IMR-90 (cell line): Measurements from ENCODE around the gene DDX10. TPM values are rescaled to one million over a fixed set of nuclear protein-coding genes. Genes with fewer than 3 reads are reported as not detected.

Experiments used
- ATAC-seq: fragments of 200-7000 bp; cut with Tn5 transposase; 2 replicates; pipeline ENCODE4 v1.9.1; 2020; ENCODE audit warnings: low read depth, mild to moderate bottlenecking, moderate library complexity
- BruUV-seq: library from RNA; stranded (reverse); fragments of 400-500 nt; replicated peaks from 2 replicates; lab custom pipeline; 2021; lab: Mats Ljungman, UMichigan
- CTCF ChIA-PET: fragments of 300-600 bp; formaldehyde crosslinking; extraction: SDS; loops from one replicate; lab custom pipeline; 2021; ENCODE audit warnings: antibody characterized with exemption; lab: Yijun Ruan, JAX
- POLR2A ChIA-PET: fragments of 300-600 bp; sonication (Branson Sonifier 250); formaldehyde crosslinking; loops from one replicate; lab custom pipeline; 2022; ENCODE audit warnings: antibody characterized with exemption; ENCODE audit not compliant: unreplicated experiment; lab: Charles Lee
- DNase-seq: peaks from one replicate; pipeline ENCODE4 v3.0.0; 2013
- H2AFZ ChIP-seq: replicated peaks from 2 replicates; pipeline ENCODE3; 2013; ENCODE audit warnings: low read length, mild to moderate bottlenecking; ENCODE audit not compliant: poor library complexity
- H2AK5ac ChIP-seq: 2 replicates; pipeline ENCODE4 v1.6.1; 2013; ENCODE audit warnings: low read depth, low read length, inconsistent platforms
- H2AK9ac ChIP-seq: replicated peaks from 2 replicates; pipeline ENCODE3; 2013; ENCODE audit warnings: mild to moderate bottlenecking, low read depth, low read length, moderate library complexity; ENCODE audit not compliant: poor library complexity
- H2BK120ac ChIP-seq: 2 replicates; pipeline ENCODE4 v1.6.1; 2013; ENCODE audit warnings: low read depth, low read length, inconsistent platforms
- H2BK15ac ChIP-seq: 3 replicates; pipeline ENCODE4 v1.6.1; 2013; ENCODE audit warnings: low read depth, low read length, inconsistent platforms
- H2BK20ac ChIP-seq: 2 replicates; pipeline ENCODE4 v1.6.1; 2013; ENCODE audit warnings: low read depth, mild to moderate bottlenecking, inconsistent platforms, low read length, moderate library complexity
- H2BK5ac ChIP-seq: 2 replicates; pipeline ENCODE4 v1.6.1; 2013; ENCODE audit warnings: mild to moderate bottlenecking, low read depth, low read length, inconsistent platforms; ENCODE audit not compliant: poor library complexity, severe bottlenecking
- H3K14ac ChIP-seq: replicated peaks from 2 replicates; pipeline ENCODE4 v1.6.1; 2013; ENCODE audit warnings: low read depth, low read length, inconsistent platforms
- H3K18ac ChIP-seq: 2 replicates; pipeline ENCODE4 v1.6.1; 2013; ENCODE audit warnings: low read depth, low read length, control low read depth
- H3K23ac ChIP-seq: 2 replicates; pipeline ENCODE4 v1.6.1; 2013; ENCODE audit warnings: low read depth, low read length, inconsistent platforms
- H3K27ac ChIP-seq: 2 replicates; pipeline ENCODE4 v1.5.1; 2013; ENCODE audit warnings: mild to moderate bottlenecking, control low read depth, low read length; ENCODE audit not compliant: insufficient read depth
- H3K27me3 ChIP-seq: 2 replicates; pipeline ENCODE4 v1.6.1; 2013; ENCODE audit warnings: low read length; ENCODE audit not compliant: control insufficient read depth, insufficient read depth
- H3K36me3 ChIP-seq: 2 replicates; pipeline ENCODE4 v1.6.1; 2013; ENCODE audit warnings: low read length, mixed read lengths; ENCODE audit not compliant: control insufficient read depth, insufficient read depth
- H3K4ac ChIP-seq: 2 replicates; pipeline ENCODE4 v1.6.1; 2013; ENCODE audit warnings: low read depth, low read length, inconsistent platforms
- H3K4me1 ChIP-seq: 2 replicates; pipeline ENCODE4 v1.6.1; 2013; ENCODE audit warnings: low read length, mixed read lengths; ENCODE audit not compliant: control insufficient read depth, insufficient read depth
- H3K4me2 ChIP-seq: 2 replicates; pipeline ENCODE4 v1.6.1; 2013; ENCODE audit warnings: low read depth, mild to moderate bottlenecking, control low read depth, low read length, moderate library complexity
- H3K4me3 ChIP-seq: 2 replicates; pipeline ENCODE4 v1.5.1; 2013; ENCODE audit warnings: low read depth, mild to moderate bottlenecking, control low read depth, low read length, moderate library complexity; ENCODE audit not compliant: insufficient read depth
- H3K56ac ChIP-seq: 2 replicates; pipeline ENCODE4 v1.6.1; 2013; ENCODE audit warnings: low read length, inconsistent platforms; ENCODE audit not compliant: insufficient read depth; ENCODE audit errors: extremely low read depth
- H3K79me1 ChIP-seq, 2 experiments: 2 replicates each; pipeline ENCODE4 v1.6.1; 2013; ENCODE audit warnings: low read length in 2 of 2, inconsistent platforms in 1 of 2, low read depth in 1 of 2
- H3K9ac ChIP-seq: 2 replicates; pipeline ENCODE4 v1.6.1; 2013; ENCODE audit warnings: low read depth, low read length, control low read depth
- H3K9me1 ChIP-seq: 2 replicates; pipeline ENCODE4 v1.6.1; 2013; ENCODE audit warnings: low read length, inconsistent platforms; ENCODE audit not compliant: insufficient read depth
- H3K9me3 ChIP-seq: 2 replicates; pipeline ENCODE4 v1.6.1; 2013; ENCODE audit warnings: low read length; ENCODE audit not compliant: control insufficient read depth, insufficient read depth
- H4K20me1 ChIP-seq: 2 replicates; pipeline ENCODE4 v1.6.1; 2013; ENCODE audit warnings: low read length, inconsistent platforms; ENCODE audit not compliant: insufficient read depth
- H4K5ac ChIP-seq: 2 replicates; pipeline ENCODE4 v1.6.1; 2013; ENCODE audit warnings: mild to moderate bottlenecking, low read depth, low read length, control low read depth
- H4K8ac ChIP-seq, 2 experiments: 2 replicates each; pipeline ENCODE4 v1.6.1; 2013; ENCODE audit warnings: low read depth in 2 of 2, low read length in 2 of 2, control low read depth in 1 of 2, inconsistent platforms in 1 of 2
- H4K91ac ChIP-seq: 2 replicates; pipeline ENCODE4 v1.6.1; 2013; ENCODE audit warnings: low read depth, low read length, inconsistent platforms; ENCODE audit not compliant: insufficient read depth
- CTCF ChIP-seq: conservative IDR thresholded peaks from 2 replicates; pipeline ENCODE4 v1.5.1; 2012; ENCODE audit warnings: mild to moderate bottlenecking, low read depth, low read length, improper control_type of control experiment
- ELK1 ChIP-seq: fragments of 150-350 bp; IDR thresholded peaks from 2 replicates; pipeline ENCODE4 v1.6.1; 2016; ENCODE audit warnings: low read depth, mild to moderate bottlenecking, low read length, moderate library complexity, borderline replicate concordance
- FOS ChIP-seq: fragments of 150-350 bp; IDR thresholded peaks from 2 replicates; pipeline ENCODE4 v1.6.1; 2016; ENCODE audit warnings: low read depth, low read length
- MAFK ChIP-seq: IDR thresholded peaks from 2 replicates; pipeline ENCODE4 v1.6.1; 2012; ENCODE audit warnings: low read depth, low read length, improper control_type of control experiment
- MAZ ChIP-seq: IDR thresholded peaks from 2 replicates; pipeline ENCODE4 v1.6.1; 2012; ENCODE audit warnings: low read depth, mild to moderate bottlenecking, low read length, improper control_type of control experiment, moderate library complexity, borderline replicate concordance
- RCOR1 ChIP-seq: IDR thresholded peaks from 2 replicates; pipeline ENCODE4 v1.6.1; 2012; ENCODE audit warnings: mild to moderate bottlenecking, low read length, improper control_type of control experiment; ENCODE audit not compliant: insufficient replicate concordance
- WGBS, 2 experiments: methylation state at CpG; one replicate each; pipeline versions ENCODE4 v1.1.5 to v1.1.7; 2013; ENCODE audit warnings: missing lambda C conversion rate in 2 of 2; ENCODE audit not compliant: insufficient read length in 1 of 2; ENCODE audit errors: extremely low coverage in 2 of 2; 5-methylcytosine and 5-hydroxymethylcytosine counted together
- dilution Hi-C: fragments of 300-500 bp; cut with HindIII; formaldehyde crosslinking; loops from one replicate; pipeline ENCODE4 v1.14.3; 2018; ENCODE audit warnings: low sequenced_read_pairs; ENCODE audit not compliant: unreplicated experiment
- in situ Hi-C: fragments of 300-500 bp; cut with MboI; formaldehyde crosslinking; loops from 3 replicates; pipeline ENCODE4 v1.14.3; 2019; ENCODE audit warnings: low sequenced_read_pairs, inconsistent platforms, mixed read lengths
- intact Hi-C: fragments of 100-400 bp; cut with micrococcal nuclease; formaldehyde crosslinking; loops from 2 replicates; pipeline ENCODE4 v1.10.0; 2022
- polyA plus RNA-seq, 3 experiments: library from polyadenylated mRNA; depleted of rRNA; stranded (reverse); fragments of >200 nt; gene quantifications; 2 replicates each; pipeline ENCODE4 v1.2.3, GENCODE V29; 2012; ENCODE audit warnings: low replicate concordance in 1 of 3
- total RNA-seq: library from RNA; depleted of rRNA; stranded (reverse); fragments of >200 nt; gene quantifications from 2 replicates; pipeline ENCODE4 v1.2.3, GENCODE V29; 2012

DDX10 gene
- total and polyA plus RNA-seq, 2 of the 4 experiments (the other 2 are of a cell fraction): 20.0 to 31.9 TPM

- H3K79me1 ChIP-seq: peaks cover 10 to 15% of the 10 kb centered on the region in 2 experiments
- no peak for TF ChIP-seq RCOR1
- TF ChIP-seq CTCF: no peak
- TF ChIP-seq MAFK: no peak
- TF ChIP-seq ELK1: no peak
- no peak for TF ChIP-seq MAZ
- TF ChIP-seq FOS: no peak
- no peak overlapping the region for H4K5ac ChIP-seq
- BruUV-seq: no TSS peak
- no peaks in the 10 kb centered on the region for H3K27me3 ChIP-seq
- ChIA-PET POLR2A (no interaction called here), CTCF (no interaction called here)
- no peak overlapping the region for H4K91ac ChIP-seq
- peaks cover 20% of the 10 kb centered on the region for H3K36me3 ChIP-seq
- no peak overlapping the region for H3K4me3 ChIP-seq
- no peak overlapping the region for H2BK120ac ChIP-seq
- no peaks in the 10 kb centered on the region for H3K9me3 ChIP-seq
- no peak overlapping the region for H3K56ac ChIP-seq
- H3K4ac ChIP-seq: no peak overlapping the region
- in situ Hi-C loops: loop anchor here (25.0 kb wide), 1 partner anchor 1257 kb away; no protein-coding TSS in a partner anchor
- no peak overlapping the region for H2AK9ac ChIP-seq
- DNase-seq (peak; percentile 39), ATAC-seq (peak; percentile 83)
- H3K14ac ChIP-seq: no peak overlapping the region
- intact Hi-C loops: no loop called here
- H2BK5ac ChIP-seq: peak overlapping the region; percentile 51
- H3K9ac ChIP-seq: no peak overlapping the region
- H4K8ac ChIP-seq: no peak overlapping the region
- no CpG with 5 or more reads among the region's 1 CpG for WGBS, 2 experiments
- H2BK20ac ChIP-seq: no peak overlapping the region
- no peaks in the 10 kb centered on the region for H4K20me1 ChIP-seq
- no peak overlapping the region for H3K4me2 ChIP-seq
- no peak overlapping the region for H3K23ac ChIP-seq
- peaks cover 3% of the 10 kb centered on the region; the same call in 1 of the 2 replicates for H3K9me1 ChIP-seq
- H3K4me1 ChIP-seq: no peaks in the 10 kb centered on the region; the same call in 1 of the 2 replicates
- H2BK15ac ChIP-seq: no peak overlapping the region
- no peak overlapping the region for H2AK5ac ChIP-seq
- H3K18ac ChIP-seq: no peak overlapping the region
- no peak overlapping the region for H2AFZ ChIP-seq
- dilution Hi-C loops: no loop called here
- peak overlapping the region; percentile 77; the same call in 1 of the 2 replicates for H3K27ac ChIP-seq
These were observed 15.4 kb downstream of the DDX10 start for GRCh38 chr11:108680271-108680670.
